ENCODE data around the gene ARID1B.
A peak's percentile ranks its signal among the peaks of the same experiment; 100 is the strongest.

Gene ARID1B

GRCh38 chr6:157227202-157228166, 450.3 kb downstream of the ARID1B start:
- DNase-seq (ENCODE audit: low spot score): peak; percentile 74

GRCh38 chr6:157228426-157229131, 451.4 kb downstream of the ARID1B start:
- no peak for DNase-seq (ENCODE audit: low spot score)

- DNase-seq (ENCODE audit: low spot score): no peak
These were observed 452.0 kb downstream of the ARID1B start for GRCh38 chr6:157229132-157229618.

GRCh38 chr6:157229713-157230112, 452.5 kb downstream of the ARID1B start:
- DNase-seq (ENCODE audit: low spot score): no peak

GRCh38 chr6:157230910-157231309, 453.7 kb downstream of the ARID1B start:
- DNase-seq (ENCODE audit: low spot score): no peak

- DNase-seq (ENCODE audit: low spot score): no peak
These were observed 455.1 kb downstream of the ARID1B start for GRCh38 chr6:157232161-157232895.

GRCh38 chr6:157233156-157233555, 456.0 kb downstream of the ARID1B start:
- no peak for DNase-seq (ENCODE audit: low spot score)

GRCh38 chr6:157233686-157234085, 456.5 kb downstream of the ARID1B start:
- no peak for DNase-seq (ENCODE audit: low spot score)

GRCh38 chr6:157235600-157236039, 458.4 kb downstream of the ARID1B start:
- DNase-seq (ENCODE audit: low spot score): peak; percentile 92

GRCh38 chr6:157236040-157236725, 459.0 kb downstream of the ARID1B start:
- no peak for DNase-seq (ENCODE audit: low spot score)

GRCh38 chr6:157238346-157238745, 461.2 kb downstream of the ARID1B start:
- no peak for DNase-seq (ENCODE audit: low spot score)

- DNase-seq (ENCODE audit: low spot score): no peak
These were observed 462.0 kb downstream of the ARID1B start for GRCh38 chr6:157239148-157239547.

- no peak for DNase-seq (ENCODE audit: low spot score)
These were observed 462.5 kb downstream of the ARID1B start for GRCh38 chr6:157239671-157240058.

- peak; percentile 65 for DNase-seq (ENCODE audit: low spot score)
These were observed 463.1 kb downstream of the ARID1B start for GRCh38 chr6:157240059-157240959.

GRCh38 chr6:157240960-157241311, 463.8 kb downstream of the ARID1B start:
- no peak for DNase-seq (ENCODE audit: low spot score)

GRCh38 chr6:157242791-157243190, 465.6 kb downstream of the ARID1B start:
- no peak for DNase-seq (ENCODE audit: low spot score)

GRCh38 chr6:157244175-157244574, 467.0 kb downstream of the ARID1B start:
- no peak for DNase-seq (ENCODE audit: low spot score)

- DNase-seq (ENCODE audit: low spot score): no peak
These were observed 467.6 kb downstream of the ARID1B start for GRCh38 chr6:157244780-157245179.

GRCh38 chr6:157245436-157245835, 468.3 kb downstream of the ARID1B start:
- no peak for DNase-seq (ENCODE audit: low spot score)

GRCh38 chr6:157246048-157246630, 469.0 kb downstream of the ARID1B start:
- DNase-seq (ENCODE audit: low spot score): no peak
